HepG2 (cell line): ENCODE measurements around the gene MS4A18.

Experiments
- CTCF ChIP-seq: sonication (generic); formaldehyde crosslinking; IDR thresholded peaks from 2 replicates; pipeline ENCODE4 v1.5.0; 2020; ENCODE audit warnings: mild to moderate bottlenecking, missing genetic modification reagents, moderate library complexity
- DDIT3 ChIP-seq: sonication (generic); formaldehyde crosslinking; IDR thresholded peaks from 2 replicates; pipeline ENCODE4 v1.4.0; 2020; ENCODE audit warnings: mild to moderate bottlenecking, missing genetic modification reagents
- MAFF ChIP-seq: IDR thresholded peaks from 2 replicates; pipeline ENCODE4 v1.6.1; 2011; ENCODE audit warnings: low read depth, low read length, improper control_type of control experiment
- RELA ChIP-seq: sonication (generic); formaldehyde crosslinking; IDR thresholded peaks from 2 replicates; pipeline ENCODE4 v1.4.0; 2020; ENCODE audit warnings: missing genetic modification reagents
- ZKSCAN8 ChIP-seq: IDR thresholded peaks from 2 replicates; pipeline ENCODE4 v1.6.1; 2016; ENCODE audit warnings: borderline replicate concordance, missing genetic modification reagents, missing compliant biosample characterization
- ZNF274 ChIP-seq: sonication (generic); formaldehyde crosslinking; IDR thresholded peaks from 2 replicates; pipeline ENCODE4 v1.5.1; 2020; ENCODE audit warnings: mild to moderate bottlenecking, missing genetic modification reagents
- ZNF792 ChIP-seq: IDR thresholded peaks from 2 replicates; pipeline ENCODE4 v1.6.1; 2016
- TF ChIP-seq, protein P1 (sequence below): IDR thresholded peaks from 2 replicates; pipeline ENCODE4 v1.6.1; 2016

DNA sequence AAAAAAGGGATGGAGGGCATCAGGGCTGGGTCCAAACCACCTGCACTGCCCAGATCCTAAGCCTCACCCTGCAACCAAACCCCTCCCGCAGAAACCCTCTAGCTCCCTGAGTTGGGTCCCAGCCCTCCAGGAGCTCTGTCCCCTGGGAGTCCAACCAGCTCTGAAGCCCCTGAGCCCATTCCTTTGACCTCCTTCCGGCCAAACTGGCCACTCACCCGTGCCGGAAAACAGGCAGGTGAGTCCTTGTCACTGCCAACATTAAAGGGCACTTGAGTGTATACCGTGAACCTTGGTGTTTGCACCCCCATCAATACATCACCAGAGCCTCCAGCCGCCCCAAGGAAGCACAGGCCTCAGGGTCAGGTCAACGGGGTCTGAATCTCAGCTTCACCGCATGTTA lies 43.7 kb downstream of the MS4A18 start:
- TF ChIP-seq RELA (CRISPR knock-in tag), result no peak
- no peak for TF ChIP-seq ZNF792
- no peak for TF ChIP-seq ZKSCAN8 (CRISPR knock-in tag)
- no peak for TF ChIP-seq CTCF (CRISPR knock-in tag)
- no peak for TF ChIP-seq MAFF
- no peak for TF ChIP-seq ZNF274 (CRISPR knock-in tag)
- TF ChIP-seq, protein P1, sequence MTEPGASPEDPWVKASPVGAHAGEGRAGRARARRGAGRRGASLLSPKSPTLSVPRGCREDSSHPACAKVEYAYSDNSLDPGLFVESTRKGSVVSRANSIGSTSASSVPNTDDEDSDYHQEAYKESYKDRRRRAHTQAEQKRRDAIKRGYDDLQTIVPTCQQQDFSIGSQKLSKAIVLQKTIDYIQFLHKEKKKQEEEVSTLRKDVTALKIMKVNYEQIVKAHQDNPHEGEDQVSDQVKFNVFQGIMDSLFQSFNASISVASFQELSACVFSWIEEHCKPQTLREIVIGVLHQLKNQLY (CRISPR knock-in tag), result no peak
- no peak for TF ChIP-seq DDIT3 (CRISPR knock-in tag)
